GM10847 (cell line): Measurements from ENCODE around the gene RAP1GAP.

ENCODE experiments used
- POLR2A ChIP-seq: IDR thresholded peaks from 2 replicates; pipeline ENCODE4 v1.6.1; 2011; ENCODE audit not compliant: insufficient read length; ENCODE audit errors: extremely low read depth

Gene RAP1GAP

DNA sequence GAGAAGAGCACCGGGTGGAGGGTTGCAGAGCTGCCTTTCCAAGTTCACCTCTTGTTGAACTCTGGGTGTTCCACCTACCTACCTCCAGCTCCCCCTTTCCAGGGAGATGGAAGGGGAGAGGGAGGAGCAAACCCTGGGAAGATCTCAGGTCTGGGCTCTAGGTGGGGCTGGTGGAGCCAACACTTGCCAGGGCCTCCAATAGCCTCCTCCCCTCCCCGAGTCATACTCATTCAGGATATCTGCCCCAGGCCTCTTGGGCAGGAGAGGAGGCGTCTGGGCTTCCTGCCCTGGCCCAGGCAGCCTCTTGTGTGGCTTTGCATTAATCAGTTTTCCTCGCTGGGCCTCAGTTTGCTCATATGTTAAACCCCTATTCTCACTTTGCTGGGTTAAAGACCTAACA lies 13.4 kb downstream of the RAP1GAP start:
- no peak for TF ChIP-seq POLR2A

DNA sequence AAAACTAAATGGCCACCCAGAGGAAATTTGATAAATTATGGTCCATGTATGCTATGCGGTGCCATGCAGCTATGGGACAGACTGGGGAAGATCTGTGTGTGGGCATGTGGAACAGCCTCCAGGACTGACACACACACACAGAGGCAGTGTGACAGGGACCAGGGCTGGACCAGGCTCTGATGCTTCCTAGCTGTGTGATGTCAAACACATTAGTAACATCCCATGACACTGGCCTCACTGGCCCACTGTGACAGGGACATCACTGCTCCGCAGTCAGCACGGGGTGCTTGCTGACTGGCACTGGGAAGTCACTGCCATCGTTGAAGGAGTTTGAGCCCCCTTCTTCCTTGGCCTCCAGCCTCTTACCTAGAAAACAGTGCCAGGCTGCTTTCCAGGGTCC lies 13.9 kb downstream of the RAP1GAP start:
- no peak for TF ChIP-seq POLR2A

DNA sequence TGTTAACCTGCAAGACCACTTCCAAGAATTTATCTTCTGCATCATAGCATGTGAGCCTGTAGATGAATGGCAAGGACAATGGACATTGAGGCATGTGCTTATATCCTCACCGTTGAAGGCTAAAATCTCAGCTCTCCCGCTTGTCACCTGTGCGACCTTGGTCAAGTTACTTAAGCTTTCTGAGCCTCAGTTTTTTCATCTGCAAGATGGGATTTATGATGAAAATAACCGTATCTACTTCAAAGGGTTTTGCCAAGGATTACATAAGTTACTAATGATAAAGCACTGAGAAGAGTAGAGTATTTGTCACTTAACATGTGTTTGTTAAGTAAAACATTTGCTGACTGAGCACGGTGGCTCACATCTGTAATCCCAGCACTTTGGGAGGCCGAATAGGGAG lies 14.9 kb downstream of the RAP1GAP start:
- no peak for TF ChIP-seq POLR2A

DNA sequence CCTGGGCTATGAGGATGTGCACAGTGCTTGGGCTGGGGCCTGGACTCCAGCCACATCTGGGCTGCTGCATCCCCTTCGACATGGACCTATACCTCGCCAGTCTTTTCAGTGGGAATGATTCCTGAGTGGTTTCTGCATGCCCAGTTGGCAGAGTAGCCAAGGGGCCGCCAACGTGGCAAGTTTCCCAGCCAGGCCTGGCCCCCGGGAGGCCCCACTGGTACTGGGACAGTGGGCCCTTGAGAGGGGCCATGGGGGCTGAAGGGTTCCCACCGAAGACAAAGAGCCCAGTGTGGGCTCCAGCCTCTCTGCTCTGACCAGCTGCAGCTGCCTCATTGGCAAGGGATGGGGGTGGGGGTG lies 15.4 kb downstream of the RAP1GAP start:
- no peak for TF ChIP-seq POLR2A

DNA sequence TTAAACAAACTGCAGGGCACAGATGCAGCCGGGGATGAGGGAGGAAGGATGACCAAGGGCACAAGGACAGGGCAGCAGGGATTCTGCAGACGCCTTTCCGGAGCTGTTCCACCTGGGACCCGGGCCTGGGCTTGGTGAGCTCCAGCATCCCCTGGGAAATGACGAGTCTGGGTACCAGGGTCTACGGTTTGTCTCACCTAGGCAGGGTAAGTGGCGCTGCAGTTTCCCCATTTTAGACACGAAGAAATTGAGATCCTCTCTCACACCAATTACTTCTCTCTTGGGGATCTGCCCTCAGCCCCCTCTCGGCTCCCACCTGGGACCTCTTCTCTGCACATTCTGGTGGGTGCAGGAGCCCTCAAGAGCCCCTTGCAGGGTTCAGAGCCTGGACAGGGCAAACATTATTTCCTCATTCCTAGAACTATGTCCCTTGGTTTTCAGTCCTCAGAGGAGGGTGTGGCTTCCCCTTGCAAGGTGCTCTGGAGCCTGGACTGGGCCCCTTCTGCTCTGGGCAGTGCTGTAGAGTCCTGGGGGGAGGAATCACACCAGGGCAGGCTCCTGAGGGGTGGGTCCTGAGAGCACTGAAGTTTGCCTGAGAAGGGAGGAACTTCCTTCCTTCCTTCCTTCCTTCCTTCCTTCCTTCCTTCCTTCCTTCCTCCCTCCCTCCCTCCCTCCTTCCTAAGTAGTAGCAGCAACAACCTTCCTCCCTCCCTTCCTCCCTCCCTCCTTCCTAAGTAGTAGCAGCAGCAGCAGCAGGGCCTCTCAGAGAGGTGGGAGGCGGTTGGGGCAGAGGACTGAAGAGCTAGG lies 16.0 kb downstream of the RAP1GAP start:
- TF ChIP-seq POLR2A: no peak

DNA sequence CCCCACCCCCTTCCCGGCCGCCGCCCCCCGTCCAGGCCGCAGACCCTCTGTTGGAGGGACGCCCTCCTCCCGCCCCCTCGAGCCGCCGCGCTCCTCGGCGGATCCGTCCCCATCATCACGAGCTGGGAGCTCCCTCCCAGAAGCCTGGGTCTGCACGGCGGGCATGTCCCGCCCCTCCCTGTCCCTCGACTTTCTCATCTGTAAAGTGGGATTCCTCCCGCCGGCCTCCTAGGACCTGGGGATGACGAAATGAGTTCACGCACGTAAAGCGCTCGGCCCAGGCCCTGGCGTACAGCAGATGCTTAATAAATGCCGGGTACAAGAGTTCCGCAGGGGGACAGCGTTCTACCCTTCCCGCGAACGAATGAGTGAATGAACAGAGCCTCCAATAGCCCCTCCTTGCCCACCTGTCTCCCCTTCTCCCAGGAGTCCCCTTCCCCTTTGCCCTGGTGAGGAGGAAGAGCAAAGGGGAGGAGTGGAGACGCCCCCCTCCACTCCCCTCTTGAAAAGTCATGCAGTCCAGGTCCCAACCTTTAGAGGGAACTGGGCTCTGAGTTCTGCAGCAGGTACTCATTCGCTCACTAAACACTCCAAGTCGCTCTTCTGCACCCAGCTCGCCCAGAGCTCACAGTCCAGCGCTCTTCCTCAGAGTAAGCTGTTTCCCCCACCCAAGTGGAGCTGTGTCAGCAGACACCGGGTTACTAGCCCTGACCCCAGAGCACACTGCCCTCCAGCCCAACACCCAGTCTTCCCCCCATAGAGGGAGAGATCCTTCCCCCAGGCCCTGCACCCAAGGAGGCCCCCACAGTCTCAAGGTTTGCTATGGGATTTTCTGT lies 16.8 kb downstream of the RAP1GAP start:
- TF ChIP-seq POLR2A: no peak

DNA sequence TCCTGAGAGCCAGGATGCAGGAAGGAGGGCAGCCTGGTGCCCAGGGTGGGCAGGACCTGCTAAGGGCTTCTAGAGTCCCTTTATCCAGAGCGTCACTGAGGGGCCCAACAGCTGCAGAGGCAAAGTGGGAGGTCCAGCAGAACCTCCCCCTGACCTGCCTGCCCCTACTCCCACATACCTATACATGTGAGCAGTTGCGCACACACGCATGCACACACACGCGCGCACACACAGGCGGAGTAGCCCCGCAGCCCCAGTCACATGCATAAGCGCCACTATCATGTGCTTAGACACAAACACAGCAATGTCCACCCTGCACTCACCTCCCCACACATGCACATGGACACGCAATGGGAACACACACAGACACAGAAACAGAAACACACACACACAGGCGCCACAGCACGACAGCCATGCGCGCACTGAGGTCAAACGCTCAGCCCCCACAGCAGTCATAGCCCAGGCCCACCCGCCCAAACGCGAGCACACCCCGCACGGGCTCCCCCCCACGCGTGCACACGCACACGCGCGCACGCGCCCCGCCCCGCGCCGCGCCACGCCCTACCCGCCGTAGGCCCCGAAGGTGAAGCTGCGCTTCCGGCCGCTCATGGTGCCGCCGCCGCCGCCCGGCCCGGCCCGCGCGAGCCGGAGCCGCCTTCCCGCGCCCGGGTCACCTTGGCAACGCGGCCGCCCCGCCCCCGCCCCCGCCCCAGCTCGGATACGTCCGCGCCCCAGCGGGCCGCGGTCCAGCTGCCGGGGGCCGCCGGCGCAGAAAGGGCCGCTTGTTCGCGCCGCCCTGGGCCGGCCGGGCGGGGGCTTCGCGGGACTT lies 17.7 kb downstream of the RAP1GAP start:
- TF ChIP-seq POLR2A: no peak

DNA sequence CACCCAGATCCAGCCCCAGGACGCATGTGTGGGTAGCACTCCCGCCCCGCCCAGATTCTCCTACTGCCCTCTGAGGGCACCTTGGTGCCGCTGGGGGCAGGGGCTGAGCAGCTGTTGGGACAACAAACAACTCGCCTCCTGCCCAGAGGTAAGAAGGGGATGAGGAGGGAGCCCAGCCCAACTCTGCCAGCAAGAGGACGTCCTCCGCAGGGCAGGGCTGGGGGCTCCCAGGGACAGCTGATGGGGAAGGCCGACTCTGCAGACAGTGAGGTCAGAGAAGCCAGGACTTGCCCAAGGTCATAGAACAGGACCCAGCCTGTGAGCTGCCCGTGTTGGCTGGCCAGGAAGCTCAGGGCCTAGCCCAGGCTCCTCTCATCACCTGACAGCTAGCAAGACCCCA lies 18.8 kb downstream of the RAP1GAP start:
- TF ChIP-seq POLR2A: no peak

DNA sequence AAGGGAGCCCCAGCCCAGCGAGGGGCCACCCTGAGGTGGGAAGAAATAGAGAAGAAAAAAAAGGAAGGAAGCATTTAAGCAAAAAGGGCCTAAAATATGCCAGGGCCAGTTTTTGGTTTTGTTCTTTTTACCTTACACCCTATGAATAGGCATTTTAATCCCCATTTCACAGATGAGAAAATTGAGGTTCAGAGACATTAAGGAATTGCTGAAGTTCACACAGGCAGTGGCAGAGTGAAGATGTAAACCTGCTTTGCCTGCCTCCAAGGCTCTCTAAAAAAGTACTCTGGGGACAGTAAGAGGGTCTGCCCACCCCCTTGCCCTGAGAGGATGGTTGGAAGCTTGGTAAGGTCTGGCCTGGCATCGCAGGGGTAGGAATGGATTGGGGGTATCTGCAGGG lies 19.8 kb downstream of the RAP1GAP start:
- TF ChIP-seq POLR2A: no peak

DNA sequence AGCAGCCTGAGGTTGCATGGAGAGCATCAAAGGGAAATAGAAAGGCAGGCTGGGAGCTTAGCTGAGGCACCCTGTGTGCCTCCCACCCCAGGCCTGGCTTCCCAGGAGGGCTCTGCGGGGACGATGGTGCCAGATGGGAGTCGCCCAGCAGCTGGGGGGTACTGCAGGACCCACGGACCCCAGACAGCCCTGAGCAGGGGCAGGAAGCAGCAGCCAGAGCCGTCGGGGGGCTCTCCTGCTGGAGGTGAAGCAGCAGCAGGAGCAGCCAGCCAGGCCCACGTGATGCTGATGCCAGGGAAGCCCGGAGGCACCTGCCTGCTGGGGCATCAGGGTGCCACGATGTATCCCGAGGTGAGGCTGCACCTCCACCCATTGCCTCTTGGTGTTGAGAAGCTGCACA lies 20.4 kb downstream of the RAP1GAP start:
- TF ChIP-seq POLR2A: no peak

DNA sequence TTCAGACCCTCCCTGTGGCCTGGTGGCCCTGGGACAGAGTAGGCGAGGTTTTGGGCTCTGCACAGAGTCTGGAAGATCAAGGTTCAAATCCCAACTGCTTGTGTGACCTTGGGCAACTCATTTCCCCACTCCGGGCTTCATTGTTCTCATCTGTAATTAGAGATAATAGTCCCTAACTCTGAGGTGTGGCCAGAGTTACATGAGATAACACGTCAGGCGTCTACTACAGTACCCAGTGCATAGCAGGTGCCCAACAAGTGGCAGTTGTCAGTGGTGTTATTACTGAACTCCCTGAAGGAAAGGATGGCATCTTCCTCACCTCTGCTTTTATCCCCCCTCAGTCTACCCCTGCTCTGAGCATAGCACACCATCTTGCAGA lies 20.8 kb downstream of the RAP1GAP start:
- TF ChIP-seq POLR2A: no peak

DNA sequence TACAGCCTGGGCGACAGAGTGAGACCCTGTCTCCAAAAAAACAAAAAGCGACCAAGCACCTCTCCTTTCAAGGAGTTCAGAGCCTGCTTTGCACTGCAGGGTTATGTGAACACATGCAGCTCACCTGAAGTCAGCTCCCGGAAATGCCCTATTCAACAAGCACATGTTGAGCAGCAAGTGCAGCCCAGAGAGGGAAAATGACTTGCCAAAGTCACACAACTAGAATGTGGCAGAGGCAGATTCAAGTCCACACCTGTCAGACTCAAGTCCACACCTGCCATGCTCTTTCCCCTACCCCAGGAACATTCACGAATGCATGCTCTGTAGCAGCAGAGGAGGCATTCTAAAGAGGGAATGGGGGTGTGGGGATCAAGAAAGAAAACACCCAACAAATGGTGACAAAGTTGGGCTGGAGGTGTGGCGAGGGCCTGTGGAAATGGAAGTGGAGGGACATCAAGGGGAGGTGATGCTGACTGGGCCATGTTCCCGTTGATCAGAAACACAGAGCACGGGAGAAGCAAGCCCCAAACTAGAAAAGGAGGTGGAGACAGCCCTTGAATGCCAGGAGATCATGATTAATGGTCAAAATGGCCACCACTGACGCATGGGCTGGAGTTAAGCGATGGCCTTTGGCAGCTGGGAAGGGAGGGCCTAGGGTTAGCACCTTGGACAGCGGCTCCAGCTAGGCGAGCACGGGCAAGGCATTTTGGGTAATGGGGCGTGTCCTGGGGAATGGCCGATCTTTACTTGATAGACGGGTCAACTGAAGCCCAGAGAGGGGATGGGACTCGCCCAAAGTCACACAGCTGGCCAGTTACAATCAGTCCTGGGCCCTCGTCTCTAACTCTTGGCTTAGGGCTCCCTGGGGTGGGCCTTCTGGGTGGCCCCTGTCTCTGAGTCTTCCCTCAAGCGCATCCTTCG lies 21.5 kb downstream of the RAP1GAP start:
- TF ChIP-seq POLR2A: no peak

DNA sequence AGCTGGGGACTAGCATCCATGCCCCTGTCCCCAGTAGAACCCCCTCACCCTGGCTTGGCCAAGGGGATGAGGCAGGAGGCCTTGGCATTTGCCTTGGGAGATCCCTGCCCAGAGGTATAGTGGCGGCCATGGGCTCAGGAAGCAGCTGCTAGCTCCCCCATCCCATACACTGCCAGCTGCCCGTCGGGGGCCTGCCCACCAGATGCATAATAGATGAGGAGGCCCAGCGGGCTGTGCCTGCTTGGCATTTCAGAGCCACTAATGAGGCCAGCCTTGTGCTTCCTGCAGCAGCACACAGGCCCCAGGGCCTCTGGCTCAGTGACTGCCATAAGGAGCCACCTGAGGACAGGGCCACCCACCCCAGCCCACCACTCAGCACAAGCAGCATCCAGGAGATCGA lies 23.6 kb downstream of the RAP1GAP start:
- TF ChIP-seq POLR2A: no peak

DNA sequence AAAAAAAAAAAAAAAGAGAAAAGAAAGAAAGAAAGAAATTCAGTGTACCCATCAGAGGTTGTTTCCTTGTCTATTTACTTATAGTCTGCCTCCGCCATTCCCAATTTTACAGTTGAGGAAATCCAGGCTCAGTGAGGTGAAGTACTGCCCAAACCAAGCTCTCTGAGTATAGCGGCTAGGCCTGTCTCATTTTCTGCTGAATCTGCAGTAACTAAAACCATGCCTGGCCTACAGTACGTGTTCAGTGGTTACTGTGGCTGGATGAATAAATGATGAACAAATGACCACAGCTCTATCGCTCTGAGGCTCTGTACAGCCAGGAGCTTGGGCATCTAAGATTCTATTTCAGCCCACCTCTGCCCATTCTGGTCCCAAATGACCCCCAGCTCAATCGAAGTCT lies 24.3 kb downstream of the RAP1GAP start:
- no peak for TF ChIP-seq POLR2A

DNA sequence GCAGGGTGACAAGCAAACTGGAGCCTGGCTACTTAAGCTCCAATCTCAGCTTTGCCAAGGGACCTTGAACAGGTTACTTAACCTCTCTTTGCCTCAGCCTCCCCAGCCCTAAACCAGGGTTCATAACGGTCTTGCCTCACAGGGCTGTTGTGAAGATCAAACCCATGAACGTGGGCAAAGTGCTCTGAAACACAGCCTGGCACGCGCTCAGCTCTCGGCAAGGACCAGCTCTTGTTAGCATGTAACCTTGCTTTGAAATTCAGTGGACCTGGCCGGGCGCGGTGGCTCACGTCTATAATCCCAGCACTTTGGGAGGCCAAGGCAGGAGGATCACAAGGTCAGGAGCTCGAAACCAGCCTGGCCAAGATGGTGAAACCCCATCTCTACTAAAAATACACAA lies 24.8 kb downstream of the RAP1GAP start:
- TF ChIP-seq POLR2A: no peak

DNA sequence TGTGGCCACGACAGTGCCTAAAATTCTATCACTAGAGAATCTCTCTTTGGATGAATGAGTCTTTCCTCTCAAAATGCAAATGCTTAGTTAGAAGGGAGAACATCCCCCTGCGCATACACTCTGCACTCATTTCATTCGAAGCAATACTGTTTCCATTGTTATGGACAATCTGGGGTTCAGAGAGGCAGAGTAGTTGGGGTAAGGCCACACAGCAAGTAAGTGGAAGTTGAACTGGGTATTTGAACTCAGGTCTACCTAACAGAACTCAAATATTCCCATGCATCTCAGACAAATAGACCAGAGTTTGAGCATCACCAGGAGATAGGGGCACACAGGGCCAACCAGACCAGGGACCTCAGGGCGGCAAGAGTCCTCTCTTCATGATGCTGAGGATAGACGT lies 25.5 kb downstream of the RAP1GAP start:
- no peak for TF ChIP-seq POLR2A
